Measurements from ENCODE around the gene GPR176. TPM values are rescaled to one million over a fixed set of nuclear protein-coding genes. Genes with fewer than 3 reads are reported as not detected.
"Not testable (repeated sequence)": the region's sequence is repeated elsewhere in the genome, so short reads cannot be mapped to it uniquely, and the experiment has no call there.

GPR176 gene
- polyA plus RNA-seq, 3 donors = 0.68 to 4.6 (median 2.7) TPM

GRCh38 chr15:39908186-39908585 is 11.9 kb downstream of the GPR176 start:
- 60 to 73% (median 65%) methylated on average over 1 of the region's 1 CpG for WGBS, 3 donors
- no peak overlapping the region for H3K27ac ChIP-seq (ENCODE audit: low read depth, low read length)

- WGBS, 3 donors = 69 to 87% (median 78%) methylated on average over 3 of the region's 3 CpGs
- no peak overlapping the region for H3K27ac ChIP-seq (ENCODE audit: low read depth, low read length)
Measured at GRCh38 chr15:39907216-39907615, 12.8 kb downstream of the GPR176 start.

- 77 to 91% (median 90%) methylated on average over 2 of the region's 2 CpGs for WGBS, 3 donors
- no peak overlapping the region for H3K27ac ChIP-seq (ENCODE audit: low read depth, low read length)
Measured at GRCh38 chr15:39904115-39904514, 16.0 kb downstream of the GPR176 start.

GRCh38 chr15:39898317-39898716 is 21.7 kb downstream of the GPR176 start:
- H3K27ac ChIP-seq (ENCODE audit: low read depth, low read length) = no peak overlapping the region
- WGBS, 3 donors = 84 to 90% (median 88%) methylated on average over 3 of the region's 3 CpGs

GRCh38 chr15:39896846-39897245 is 23.2 kb downstream of the GPR176 start:
- WGBS, 3 donors = 58 to 61% (median 60%) methylated on average over 1 of the region's 1 CpG
- H3K27ac ChIP-seq (ENCODE audit: low read depth, low read length) = no peak overlapping the region

GRCh38 chr15:39896101-39896500 is 24.0 kb downstream of the GPR176 start:
- WGBS, 3 donors = 96 to 100% (median 97%) methylated on average over 1 of the region's 1 CpG
- H3K27ac ChIP-seq (ENCODE audit: low read depth, low read length) = no peak overlapping the region

- 78 to 98% (median 84%) methylated on average over 2 to 3 of the region's 4 CpGs for WGBS, 3 donors
Measured at GRCh38 chr15:39893051-39893450, 27.0 kb downstream of the GPR176 start.

GRCh38 chr15:39892418-39892817 is 27.6 kb downstream of the GPR176 start:
- 90 to 97% (median 95%) methylated on average over 5 of the region's 5 CpGs for WGBS, 3 donors
- no peak overlapping the region for H3K27ac ChIP-seq (ENCODE audit: low read depth, low read length)

More at GRCh38 chr15:39893051-39893450, 27.0 kb downstream of the GPR176 start:
- H3K27ac ChIP-seq (ENCODE audit: low read depth, low read length) = not testable (repeated sequence)

GRCh38 chr15:39890621-39891020 is 29.4 kb downstream of the GPR176 start:
- H3K27ac ChIP-seq (ENCODE audit: low read depth, low read length) = no peak overlapping the region

- 89 to 99% (median 98%) methylated on average over 3 of the region's 3 CpGs for WGBS, 3 donors
Measured at GRCh38 chr15:39889601-39890000, 30.5 kb downstream of the GPR176 start.

GRCh38 chr15:39888809-39889208 is 31.3 kb downstream of the GPR176 start:
- H3K27ac ChIP-seq (ENCODE audit: low read depth, low read length) = no peak overlapping the region
- 68 to 85% (median 81%) methylated on average over 2 of the region's 2 CpGs for WGBS, 3 donors

More at GRCh38 chr15:39889601-39890000, 30.5 kb downstream of the GPR176 start:
- no peak overlapping the region for H3K27ac ChIP-seq (ENCODE audit: low read depth, low read length)

- WGBS, 3 donors = 67 to 98% (median 91%) methylated on average over 1 of the region's 1 CpG
Measured at GRCh38 chr15:39888243-39888642, 31.8 kb downstream of the GPR176 start.

GRCh38 chr15:39887832-39888231 is 32.2 kb downstream of the GPR176 start:
- 17 to 46% (median 38%) methylated on average over 1 of the region's 1 CpG for WGBS, 3 donors
- H3K27ac ChIP-seq (ENCODE audit: low read depth, low read length) = no peak overlapping the region

More at GRCh38 chr15:39888243-39888642, 31.8 kb downstream of the GPR176 start:
- no peak overlapping the region for H3K27ac ChIP-seq (ENCODE audit: low read depth, low read length)

GRCh38 chr15:39887211-39887610 is 32.9 kb downstream of the GPR176 start:
- 67 to 81% (median 77%) methylated on average over 1 of the region's 1 CpG for WGBS, 3 donors
- no peak overlapping the region for H3K27ac ChIP-seq (ENCODE audit: low read depth, low read length)

GRCh38 chr15:39886418-39886817 is 33.6 kb downstream of the GPR176 start:
- no peak overlapping the region for H3K27ac ChIP-seq (ENCODE audit: low read depth, low read length)
- WGBS, 3 donors = 62 to 78% (median 66%) methylated on average over 3 of the region's 3 CpGs

GRCh38 chr15:39885099-39885777 is 34.8 kb downstream of the GPR176 start:
- H3K27ac ChIP-seq (ENCODE audit: low read depth, low read length) = no peak overlapping the region

GRCh38 chr15:39884351-39884750 is 35.7 kb downstream of the GPR176 start:
- H3K27ac ChIP-seq (ENCODE audit: low read depth, low read length) = no peak overlapping the region

GRCh38 chr15:39882602-39883001 is 37.5 kb downstream of the GPR176 start:
- no peak overlapping the region for H3K27ac ChIP-seq (ENCODE audit: low read depth, low read length)
- WGBS, 3 donors = 85 to 93% (median 92%) methylated on average over 1 of the region's 1 CpG

GRCh38 chr15:39881790-39882189 is 38.3 kb downstream of the GPR176 start:
- no peak overlapping the region for H3K27ac ChIP-seq (ENCODE audit: low read depth, low read length)
- WGBS, 3 donors = 29 to 55% (median 52%) methylated on average over 1 of the region's 1 CpG

- H3K27ac ChIP-seq (ENCODE audit: low read depth, low read length) = no peak overlapping the region
- WGBS, 3 donors = 89 to 96% (median 91%) methylated on average over 3 of the region's 3 CpGs
Measured at GRCh38 chr15:39880718-39881387, 39.2 kb downstream of the GPR176 start.

Measured in adipose tissue (tissue), 3 donors.